Large intestine (tissue), 12 donors: ENCODE measurements around the gene ATP8A1. TPM values are rescaled to one million over a fixed set of nuclear protein-coding genes. Genes with fewer than 3 reads are reported as not detected.
"Not testable (repeated sequence)": the region's sequence is repeated elsewhere in the genome, so short reads cannot be mapped to it uniquely, and the experiment has no call there.

ENCODE experiments used
- DNase-seq, 2 donors: peaks; one replicate each; pipeline versions ENCODE4 v3.0.0 to v3.0.0-alpha.2; 2013
- H3K27ac ChIP-seq: one replicate; pipeline ENCODE4 v1.5.1; 2013; ENCODE audit warnings: low read length
- H3K27me3 ChIP-seq: 2 replicates; pipeline ENCODE4 v1.6.1; 2013; ENCODE audit warnings: low read length; ENCODE audit not compliant: control insufficient read depth, insufficient read depth
- H3K36me3 ChIP-seq: 2 replicates; pipeline ENCODE4 v1.6.1; 2013; ENCODE audit warnings: low read length; ENCODE audit not compliant: control insufficient read depth, insufficient read depth
- H3K4me1 ChIP-seq: one replicate; pipeline ENCODE4 v1.6.1; 2013; ENCODE audit warnings: low read length; ENCODE audit not compliant: control insufficient read depth, insufficient read depth
- H3K4me3 ChIP-seq: one replicate; pipeline ENCODE4 v1.5.1; 2013; ENCODE audit warnings: low read length
- H3K9me3 ChIP-seq: one replicate; pipeline ENCODE4 v1.6.1; 2013; ENCODE audit warnings: mild to moderate bottlenecking, low read depth, low read length, moderate library complexity; ENCODE audit not compliant: control insufficient read depth
- WGBS: methylation state at CpG from one replicate; pipeline ENCODE4 v1.1.5; 2013; ENCODE audit warnings: low lambda C conversion rate; ENCODE audit not compliant: insufficient coverage; 5-methylcytosine and 5-hydroxymethylcytosine counted together
- long read RNA-seq, 11 donors: transcript quantifications; one replicate each; lab custom pipeline, GENCODE V29; 2026
- polyA plus RNA-seq: library from polyadenylated mRNA; unstranded; fragments of 120-200 nt; gene quantifications from one replicate; pipeline ENCODE4 v1.2.1, GENCODE V29; 2013

The ATP8A1 gene
- polyA plus RNA-seq, result 58.8 TPM
- long read RNA-seq, donor 1, full-length matches to known transcripts, result 5 of 5 reads
- long read RNA-seq, donor 1, partial matches to known transcripts, result 0 of 5 reads
- long read RNA-seq, donor 1, other reads (novel, unspliced or antisense), result 0 of 5 reads
- long read RNA-seq, donor 2, full-length matches to known transcripts, result 5 of 5 reads
- long read RNA-seq, donor 2, partial matches to known transcripts, result 0 of 5 reads
- long read RNA-seq, donor 2, other reads (novel, unspliced or antisense), result 0 of 5 reads
- long read RNA-seq, donor 3, full-length matches to known transcripts, result 11 of 11 reads
- long read RNA-seq, donor 3, partial matches to known transcripts, result 0 of 11 reads
- long read RNA-seq, donor 3, other reads (novel, unspliced or antisense), result 0 of 11 reads
- long read RNA-seq, donor 4, result 0 reads
- long read RNA-seq, donor 5, partial matches to known transcripts, result 0 of 1 reads
- long read RNA-seq, donor 5, other reads (novel, unspliced or antisense), result 0 of 1 reads
- long read RNA-seq, donor 6, result 0 reads
- long read RNA-seq, donor 7, full-length matches to known transcripts, result 2 of 2 reads
- long read RNA-seq, donor 7, partial matches to known transcripts, result 0 of 2 reads
- long read RNA-seq, donor 7, other reads (novel, unspliced or antisense), result 0 of 2 reads
- long read RNA-seq, donor 8, full-length matches to known transcripts, result 3 of 8 reads
- long read RNA-seq, donor 8, partial matches to known transcripts, result 5 of 8 reads
- long read RNA-seq, donor 8, other reads (novel, unspliced or antisense), result 0 of 8 reads
- long read RNA-seq, donor 9, full-length matches to known transcripts, result 1 of 1 reads
- long read RNA-seq, donor 9, partial matches to known transcripts, result 0 of 1 reads
- long read RNA-seq, donor 9, other reads (novel, unspliced or antisense), result 0 of 1 reads
- long read RNA-seq, donor 10, partial matches to known transcripts, result 7 of 8 reads
- long read RNA-seq, donor 10, other reads (novel, unspliced or antisense), result 0 of 8 reads
- long read RNA-seq, donor 11, full-length matches to known transcripts, result 3 of 3 reads
- long read RNA-seq, donor 11, partial matches to known transcripts, result 0 of 3 reads
- long read RNA-seq, donor 11, other reads (novel, unspliced or antisense), result 0 of 3 reads

DNA sequence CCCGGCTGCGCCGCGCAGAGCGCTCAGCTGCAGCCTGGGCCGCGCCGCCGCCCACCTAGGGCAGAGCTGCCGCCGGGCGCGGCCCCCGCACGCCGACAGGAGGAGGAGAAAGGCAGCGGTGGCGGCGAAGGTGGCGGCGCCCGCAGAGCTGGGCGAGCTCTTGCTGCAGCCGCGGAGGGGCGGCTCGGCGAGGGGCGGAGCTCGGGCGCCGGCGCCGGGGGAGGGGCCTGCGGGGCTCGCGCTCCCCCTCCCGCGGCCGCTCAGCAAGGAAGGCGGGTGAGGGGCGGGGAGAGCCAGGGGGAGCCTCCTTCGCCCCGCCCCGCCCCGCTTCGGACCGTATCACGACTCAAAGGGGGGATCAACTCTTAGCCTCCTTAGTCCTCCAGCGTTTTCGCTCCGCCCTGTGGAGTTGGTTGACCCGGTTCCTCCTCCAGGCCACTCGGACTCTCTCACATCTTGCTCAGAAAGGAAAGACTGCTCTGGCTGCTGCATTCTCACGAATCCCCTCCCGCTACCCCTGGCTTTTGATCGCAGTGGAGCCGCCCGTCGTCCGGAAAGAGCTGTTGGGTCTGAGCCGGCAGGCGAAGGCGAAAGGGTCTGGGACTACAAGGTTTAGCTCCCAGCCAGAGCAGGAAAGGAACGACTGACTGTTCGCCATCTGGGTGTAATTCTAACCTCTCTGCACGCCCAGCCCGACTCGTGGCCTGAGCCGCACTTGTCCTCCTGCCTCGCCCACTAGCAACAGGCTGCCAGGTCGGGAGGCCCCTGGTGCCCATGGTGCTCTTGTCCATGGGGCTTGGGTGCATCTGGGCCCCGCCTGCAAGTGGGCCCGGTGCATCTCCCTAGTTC, at the start of gene ATP8A1:
TSS of gene ATP8A1 (minus strand) at position 162 of the 849 bp plus-strand sequence. CDS start 232 bp downstream, outside the sequence.
- H3K27me3 ChIP-seq, result no peaks in the 10 kb centered on the region
- no peaks in the 10 kb centered on the region for H3K9me3 ChIP-seq
- DNase-seq, result peak; percentile 90 to 95
- peaks cover 29% of the 10 kb centered on the region for H3K4me1 ChIP-seq
- H3K36me3 ChIP-seq, result no peaks in the 10 kb centered on the region
- no CpG with 5 or more reads among the region's 74 CpGs for WGBS
- H3K27ac ChIP-seq, result peak within 1 kb of the TSS; percentile 96
- peak within 1 kb of the TSS; percentile 93 for H3K4me3 ChIP-seq

DNA sequence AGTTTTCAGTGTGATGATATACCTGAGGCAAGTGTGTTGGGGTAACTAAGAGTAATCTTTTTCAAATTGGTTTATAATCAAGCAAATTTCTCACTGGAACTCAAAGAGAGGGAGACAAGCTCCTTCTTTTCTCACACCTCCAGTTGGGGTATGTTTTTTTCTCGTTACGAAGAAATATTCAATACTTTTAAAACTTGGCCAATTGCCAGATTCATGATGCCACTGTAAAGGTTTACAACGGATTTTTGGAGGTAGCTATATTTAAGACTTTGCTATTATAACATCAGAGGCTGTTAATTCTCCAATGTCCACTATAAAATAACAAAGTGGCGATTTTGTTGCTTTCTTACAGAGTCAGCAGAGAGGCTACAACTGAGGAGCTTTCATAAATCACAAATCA, 49.2 kb upstream of the ATP8A1 start:
- no peak overlapping the region for H3K4me3 ChIP-seq
- no peaks in the 10 kb centered on the region for H3K9me3 ChIP-seq
- no peak for DNase-seq
- H3K27ac ChIP-seq, result no peak overlapping the region
- H3K4me1 ChIP-seq, result no peaks in the 10 kb centered on the region
- H3K36me3 ChIP-seq, result no peaks in the 10 kb centered on the region
- WGBS, result 92% methylated on average over 3 of the region's 4 CpGs
- H3K27me3 ChIP-seq, result no peaks in the 10 kb centered on the region

DNA sequence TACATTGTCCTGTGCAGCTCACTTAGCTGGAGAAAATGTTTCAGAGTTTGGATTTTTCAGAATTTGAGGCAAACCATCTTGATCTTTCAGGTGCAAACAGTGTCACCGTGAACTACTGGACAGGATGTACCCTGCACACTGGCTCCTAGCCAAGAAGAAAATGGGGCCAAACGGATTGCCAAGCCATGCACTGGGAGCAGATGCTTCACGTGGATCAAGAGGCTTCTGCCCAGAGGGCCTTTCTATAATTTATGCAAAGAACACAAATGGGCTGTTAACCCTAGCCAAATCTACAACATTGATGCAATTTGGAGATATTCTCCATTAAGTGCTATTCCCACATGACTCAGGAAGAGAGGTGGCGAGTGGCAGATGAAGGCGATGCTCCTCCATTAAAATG, 46.9 kb upstream of the ATP8A1 start:
- no CpG with 5 or more reads among the region's 5 CpGs for WGBS
- Histone ChIP-seq H3K4me3 (no peak overlapping the region), H3K27ac (no peak overlapping the region), H3K36me3 (no peaks in the 10 kb centered on the region), H3K27me3 (no peaks in the 10 kb centered on the region), H3K4me1 (no peaks in the 10 kb centered on the region), H3K9me3 (no peaks in the 10 kb centered on the region)
- no peak for DNase-seq

DNA sequence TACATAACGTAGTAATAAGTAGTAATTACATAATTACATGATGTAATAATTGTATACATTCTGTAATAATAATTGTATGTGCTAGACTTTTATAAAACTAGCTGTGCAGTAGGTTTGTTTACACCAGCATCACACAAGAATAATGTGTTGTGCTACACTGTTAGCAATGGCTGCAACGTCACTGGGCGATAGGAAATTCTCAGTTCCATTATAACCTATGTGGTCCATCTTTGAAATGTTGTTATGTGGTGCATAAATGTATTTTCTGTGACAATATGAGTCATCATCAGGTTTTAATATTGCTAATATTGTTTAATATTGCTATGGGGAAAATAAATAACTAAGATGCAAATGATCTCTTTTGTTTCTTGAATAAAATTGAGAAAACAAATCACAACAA, 46.0 kb upstream of the ATP8A1 start:
- H3K9me3 ChIP-seq, result no peaks in the 10 kb centered on the region
- H3K4me1 ChIP-seq, result no peaks in the 10 kb centered on the region
- no peak overlapping the region for H3K4me3 ChIP-seq
- 80% methylated on average over 1 of the region's 3 CpGs for WGBS
- no peaks in the 10 kb centered on the region for H3K36me3 ChIP-seq
- no peak overlapping the region for H3K27ac ChIP-seq
- H3K27me3 ChIP-seq, result no peaks in the 10 kb centered on the region
- no peak for DNase-seq

DNA sequence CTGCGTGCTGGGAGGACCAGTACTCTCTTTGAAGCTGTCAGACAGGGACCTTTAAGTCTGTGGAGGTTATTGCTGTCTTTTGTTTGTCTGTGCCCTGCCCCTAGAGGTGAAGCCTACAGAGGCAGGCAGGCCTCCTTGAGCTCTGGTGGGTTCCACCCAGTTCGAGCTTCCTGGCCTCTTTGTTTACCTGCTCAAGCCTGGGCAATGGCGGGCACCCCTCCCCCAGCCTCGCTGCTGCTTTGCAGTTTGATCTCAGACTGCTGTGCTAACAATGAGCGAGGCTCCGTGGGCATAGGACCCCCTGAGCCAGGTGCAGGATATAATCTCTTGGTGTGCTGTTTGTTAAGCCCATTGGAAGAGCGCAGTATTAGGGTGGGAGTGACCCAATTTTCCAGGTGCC, 44.9 kb upstream of the ATP8A1 start:
- not testable (repeated sequence) for H3K36me3 ChIP-seq, DNase-seq, H3K9me3 ChIP-seq, H3K4me3 ChIP-seq, H3K27ac ChIP-seq, H3K4me1 ChIP-seq, H3K27me3 ChIP-seq
- WGBS, result no CpG with 5 or more reads among the region's 7 CpGs

DNA sequence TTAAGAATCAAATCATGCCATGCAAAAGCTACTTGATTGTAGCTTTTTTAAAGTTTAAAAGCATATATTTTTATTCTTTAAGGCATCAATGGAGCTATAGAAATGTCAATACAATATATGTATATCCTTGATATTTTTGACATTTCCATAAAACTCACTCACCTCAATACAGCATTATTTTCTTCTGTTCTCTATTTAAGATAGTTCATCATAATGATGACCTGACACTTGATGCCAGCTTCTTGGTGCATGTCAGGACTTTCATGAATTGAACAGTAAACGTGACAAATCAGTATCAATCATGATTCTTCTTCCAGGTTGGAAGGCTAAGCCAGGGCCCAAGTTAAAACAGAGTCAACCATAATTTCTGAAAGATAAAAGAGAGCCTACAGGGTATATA, 33.6 kb upstream of the ATP8A1 start:
- no peaks in the 10 kb centered on the region for H3K27me3 ChIP-seq
- no peak overlapping the region for H3K27ac ChIP-seq
- no peak for DNase-seq
- no peaks in the 10 kb centered on the region for H3K4me1 ChIP-seq
- H3K36me3 ChIP-seq, result no peaks in the 10 kb centered on the region
- H3K9me3 ChIP-seq, result no peaks in the 10 kb centered on the region
- H3K4me3 ChIP-seq, result no peak overlapping the region
- WGBS, result no CpG with 5 or more reads among the region's 1 CpG

DNA sequence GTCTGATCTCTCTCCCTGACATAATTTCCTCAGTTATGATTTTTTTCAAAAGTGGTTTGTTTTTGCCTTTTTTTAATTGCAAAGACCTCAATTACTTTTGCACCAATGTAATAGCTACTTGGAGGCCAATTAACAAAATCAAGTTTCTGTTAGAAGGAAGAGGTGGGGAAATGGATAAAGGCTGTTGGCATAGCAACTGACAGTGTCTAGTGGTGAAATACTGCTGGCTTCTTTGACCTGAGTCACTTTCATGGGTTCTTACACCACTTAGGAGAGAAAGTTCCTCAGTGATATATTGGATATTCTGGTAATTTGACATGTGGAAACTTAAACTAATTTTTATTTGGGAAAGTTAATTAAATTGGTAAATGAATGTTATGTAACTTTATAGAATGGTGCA, 26.5 kb upstream of the ATP8A1 start:
- no peaks in the 10 kb centered on the region for H3K36me3 ChIP-seq
- H3K27me3 ChIP-seq, result no peaks in the 10 kb centered on the region
- no peaks in the 10 kb centered on the region for H3K4me1 ChIP-seq
- H3K27ac ChIP-seq, result no peak overlapping the region
- no peak overlapping the region for H3K4me3 ChIP-seq
- DNase-seq, result no peak
- no peaks in the 10 kb centered on the region for H3K9me3 ChIP-seq

DNA sequence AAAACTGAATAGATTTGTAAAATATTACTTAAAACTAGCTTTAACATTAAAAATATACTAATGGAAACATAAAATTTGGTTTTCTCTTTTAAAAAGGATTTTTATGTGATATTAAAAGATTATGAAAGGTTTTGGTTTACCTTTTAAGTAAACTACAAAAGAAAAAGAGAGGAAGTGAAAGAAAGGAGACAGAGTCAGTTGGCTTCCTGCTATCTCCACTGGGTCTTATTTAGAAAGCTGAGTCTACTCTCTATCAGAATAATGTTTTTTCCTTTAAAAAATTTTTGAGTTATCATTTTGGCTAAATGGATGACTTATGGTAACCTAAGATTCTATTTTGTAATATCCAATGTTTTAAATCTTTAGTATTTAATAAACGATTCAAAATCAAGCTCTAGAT, 21.6 kb upstream of the ATP8A1 start:
- no peak for DNase-seq
- Histone ChIP-seq H3K27ac (no peak overlapping the region), H3K36me3 (no peaks in the 10 kb centered on the region), H3K27me3 (no peaks in the 10 kb centered on the region), H3K4me3 (no peak overlapping the region), H3K4me1 (no peaks in the 10 kb centered on the region), H3K9me3 (no peaks in the 10 kb centered on the region)
- WGBS, result 100% methylated on average over 1 of the region's 1 CpG

DNA sequence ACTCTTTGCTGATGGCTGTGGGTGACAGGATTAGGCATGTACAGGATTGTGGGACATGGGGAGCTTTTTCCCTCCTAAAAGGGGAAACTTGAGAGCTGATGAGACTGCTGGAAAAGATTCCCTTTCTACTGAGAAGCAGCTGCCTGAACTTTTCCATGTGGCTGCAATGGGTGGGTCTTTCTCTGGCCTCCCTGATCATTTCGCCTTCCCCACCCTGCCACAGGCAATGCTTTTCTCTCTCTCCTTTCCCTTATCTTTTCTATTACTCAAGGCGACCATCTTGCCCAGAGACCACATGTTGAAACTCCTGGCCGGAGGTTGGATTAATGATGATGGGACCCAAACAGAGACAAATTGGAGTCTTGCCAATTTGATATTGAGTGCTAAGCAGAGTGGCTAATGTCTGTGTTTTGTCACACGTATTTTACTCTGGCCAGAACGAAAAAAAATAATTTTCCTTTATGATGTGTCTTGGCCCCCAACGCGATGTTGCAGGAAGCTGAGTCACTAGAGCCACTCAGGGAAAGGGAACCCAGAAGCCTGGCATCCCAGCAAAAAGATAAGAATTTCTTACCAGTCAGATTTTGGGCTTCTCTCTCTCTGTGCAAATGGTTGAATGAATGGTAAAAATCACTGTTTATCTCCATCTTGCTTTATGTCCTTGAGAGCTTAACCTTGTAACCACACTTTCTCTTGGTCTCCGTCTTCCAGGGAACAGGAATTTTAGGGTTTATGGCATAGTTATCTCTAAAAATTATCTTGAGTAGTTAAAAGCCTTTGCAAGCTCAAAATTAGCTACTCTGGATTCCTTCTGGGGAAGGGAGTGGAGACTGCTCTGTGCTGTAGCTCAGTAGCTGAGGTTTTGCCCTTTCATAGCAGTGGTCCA, 19.4 kb upstream of the ATP8A1 start:
- 65% methylated on average over 4 of the region's 8 CpGs for WGBS

More for the DNA sequence above, 19.4 kb upstream of the ATP8A1 start:
- H3K27me3 ChIP-seq, result no peaks in the 10 kb centered on the region
- no peaks in the 10 kb centered on the region for H3K36me3 ChIP-seq
- DNase-seq, result no peak
- H3K4me3 ChIP-seq, result no peak overlapping the region
- H3K4me1 ChIP-seq, result no peaks in the 10 kb centered on the region
- H3K27ac ChIP-seq, result no peak overlapping the region
- H3K9me3 ChIP-seq, result no peaks in the 10 kb centered on the region
